CD4-positive, alpha-beta T cell treated with Interleukin-17A for 4 hours (primary cell): ENCODE data around the gene CDH12.
"Not testable (repeated sequence)": the region's sequence is repeated elsewhere in the genome, so short reads cannot be mapped to it uniquely, and the experiment has no call there.

Experiments
- DNase-seq: peaks from one replicate; pipeline ENCODE4 v3.0.0-alpha.2; 2020; ENCODE audit warnings: mixed read lengths

CDH12 gene

GRCh38 chr5:22249209-22249729 is 603.9 kb downstream of the CDH12 start:
- no peak for DNase-seq

- no peak for DNase-seq
Measured at GRCh38 chr5:22245770-22246169, 607.4 kb downstream of the CDH12 start.

- DNase-seq, result no peak
Measured at GRCh38 chr5:22242532-22242931, 610.6 kb downstream of the CDH12 start.

GRCh38 chr5:22238047-22238446 is 615.1 kb downstream of the CDH12 start:
- DNase-seq, result no peak

- DNase-seq, result no peak
Measured at GRCh38 chr5:22226423-22226822, 626.7 kb downstream of the CDH12 start.

- DNase-seq, result no peak
Measured at GRCh38 chr5:22223079-22223478, 630.1 kb downstream of the CDH12 start.

GRCh38 chr5:22213703-22214495 is 639.2 kb downstream of the CDH12 start:
- DNase-seq, result not testable (repeated sequence)

GRCh38 chr5:22212254-22212991 is 640.7 kb downstream of the CDH12 start:
- DNase-seq, result not testable (repeated sequence)

- not testable (repeated sequence) for DNase-seq
Measured at GRCh38 chr5:22208463-22208862, 644.7 kb downstream of the CDH12 start.

- not testable (repeated sequence) for DNase-seq
Measured at GRCh38 chr5:22188651-22189050, 664.5 kb downstream of the CDH12 start.

- DNase-seq, result not testable (repeated sequence)
Measured at GRCh38 chr5:22187632-22188228, 665.4 kb downstream of the CDH12 start.

- DNase-seq, result not testable (repeated sequence)
Measured at GRCh38 chr5:22169226-22169625, 683.9 kb downstream of the CDH12 start.

GRCh38 chr5:22168704-22169103 is 684.4 kb downstream of the CDH12 start:
- not testable (repeated sequence) for DNase-seq

GRCh38 chr5:22165931-22166330 is 687.2 kb downstream of the CDH12 start:
- not testable (repeated sequence) for DNase-seq

- DNase-seq, result not testable (repeated sequence)
Measured at GRCh38 chr5:22164910-22165748, 688.0 kb downstream of the CDH12 start.

- not testable (repeated sequence) for DNase-seq
Measured at GRCh38 chr5:22156953-22157352, 696.2 kb downstream of the CDH12 start.

GRCh38 chr5:22154779-22155178 is 698.4 kb downstream of the CDH12 start:
- not testable (repeated sequence) for DNase-seq

- not testable (repeated sequence) for DNase-seq
Measured at GRCh38 chr5:22151801-22152200, 701.3 kb downstream of the CDH12 start.

GRCh38 chr5:22140418-22140817 is 712.7 kb downstream of the CDH12 start:
- DNase-seq, result not testable (repeated sequence)

- not testable (repeated sequence) for DNase-seq
Measured at GRCh38 chr5:22139662-22140300, 713.4 kb downstream of the CDH12 start.

- DNase-seq, result no peak
Measured at GRCh38 chr5:22111320-22111719, 741.8 kb downstream of the CDH12 start.

- DNase-seq, result no peak
Measured at GRCh38 chr5:22109315-22109714, 743.8 kb downstream of the CDH12 start.
